Keratinocyte (primary cell): Measurements from ENCODE around the gene DMPK. TPM values are rescaled to one million over a fixed set of nuclear protein-coding genes. Genes with fewer than 3 reads are reported as not detected.
A peak's percentile ranks its signal among the peaks of the same experiment; 100 is the strongest.

Experiments
- DNase-seq: peaks from one replicate; pipeline ENCODE4 v3.0.0-alpha.2; 2011; ENCODE audit warnings: low read depth, missing footprints, low spot score
- FAIRE-seq: peaks from 2 replicates; lab custom pipeline; 2011; peaks lifted over from hg19 to GRCh38; lab: Jason Lieb, UNC
- H2AFZ ChIP-seq: 2 replicates; pipeline ENCODE4 v1.6.0; 2012; ENCODE audit warnings: low read length, control low read depth, inconsistent platforms; ENCODE audit not compliant: control insufficient read depth
- H3K27ac ChIP-seq: 2 replicates; pipeline ENCODE4 v1.5.1; 2011; ENCODE audit warnings: low read length; ENCODE audit not compliant: control insufficient read depth, insufficient read depth
- H3K27me3 ChIP-seq: 3 replicates; pipeline ENCODE4 v1.6.0; 2011; ENCODE audit warnings: low read length; ENCODE audit not compliant: control insufficient read depth, insufficient read depth; ENCODE audit errors: extremely low read depth
- H3K36me3 ChIP-seq, 2 experiments: 2 replicates in 1 of 2; 3 replicates in 1 of 2; pipeline ENCODE4 v1.5.1; 2011; ENCODE audit warnings: low read length in 2 of 2, mild to moderate bottlenecking in 1 of 2; ENCODE audit not compliant: control insufficient read depth in 2 of 2, insufficient read depth in 2 of 2; ENCODE audit errors: extremely low read depth in 1 of 2
- H3K4me1 ChIP-seq: 3 replicates; pipeline ENCODE4 v1.5.1; 2011; ENCODE audit warnings: low read length; ENCODE audit not compliant: control insufficient read depth, insufficient read depth; ENCODE audit errors: extremely low read depth
- H3K4me2 ChIP-seq: 3 replicates; pipeline ENCODE4 v1.6.0; 2011; ENCODE audit warnings: low read depth, low read length; ENCODE audit not compliant: control insufficient read depth, insufficient read depth; ENCODE audit errors: extremely low read depth
- H3K4me3 ChIP-seq, 3 experiments: fragments of 200-600 bp in 1 of 3; sonication (generic) in 1 of 3; 2 replicates in 2 of 3; 3 replicates in 1 of 3; pipeline ENCODE4 v1.5.1; 2011 to 2016; ENCODE audit warnings: low read length in 3 of 3, mild to moderate bottlenecking in 3 of 3, control low read depth in 2 of 3, inconsistent platforms in 1 of 3, low read depth in 1 of 3, mixed read lengths in 1 of 3, mixed run types in 1 of 3, moderate library complexity in 1 of 3; ENCODE audit not compliant: control insufficient read depth in 2 of 3, insufficient read depth in 2 of 3; ENCODE audit errors: extremely low read depth in 1 of 3
- H3K79me2 ChIP-seq: 2 replicates; pipeline ENCODE4 v1.6.0; 2012; ENCODE audit warnings: low read length; ENCODE audit not compliant: control insufficient read depth, insufficient read depth
- H3K9ac ChIP-seq: 3 replicates; pipeline ENCODE4 v1.6.0; 2011; ENCODE audit warnings: low read length; ENCODE audit not compliant: control insufficient read depth, insufficient read depth; ENCODE audit errors: extremely low read depth
- H3K9me1 ChIP-seq: 3 replicates; pipeline ENCODE4 v1.6.0; 2011; ENCODE audit warnings: low read length; ENCODE audit not compliant: control insufficient read depth, insufficient read depth; ENCODE audit errors: extremely low read depth
- H3K9me3 ChIP-seq: 2 replicates; pipeline ENCODE4 v1.5.1; 2012; ENCODE audit warnings: low read depth, low read length; ENCODE audit not compliant: control insufficient read depth
- H4K20me1 ChIP-seq: 3 replicates; pipeline ENCODE4 v1.6.0; 2011; ENCODE audit warnings: low read length; ENCODE audit not compliant: control insufficient read depth, insufficient read depth; ENCODE audit errors: extremely low read depth
- CTCF ChIP-seq, 3 experiments: IDR thresholded peaks in 1 of 3; conservative IDR thresholded peaks in 1 of 3; optimal IDR thresholded peaks in 1 of 3; 2 replicates in 2 of 3; 3 replicates in 1 of 3; pipeline versions ENCODE3 to v1.5.1; 2011; ENCODE audit warnings: low read length in 3 of 3, mild to moderate bottlenecking in 3 of 3, moderate library complexity in 2 of 3, control low read depth in 1 of 3, inconsistent platforms in 1 of 3; ENCODE audit not compliant: insufficient read depth in 2 of 3; ENCODE audit errors: extremely low read depth in 1 of 3
- EZH2 ChIP-seq: IDR thresholded peaks from one replicate; pipeline ENCODE4 v1.6.1; 2012; ENCODE audit warnings: inconsistent platforms, mild to moderate bottlenecking, low read length, moderate library complexity
- dilution Hi-C: fragments of 300-500 bp; cut with MboI; formaldehyde crosslinking; loops from one replicate; pipeline ENCODE4 v1.7.0; 2020; ENCODE audit warnings: low sequenced_read_pairs; ENCODE audit not compliant: extremely low pct_ligation_motif_present
- polyA plus RNA-seq, 5 experiments: library from polyadenylated mRNA; depleted of rRNA in 3 of 5; stranded (reverse) in 3 of 5; stranded (forward) in 1 of 5; unstranded in 1 of 5; fragments of >200 nt; gene quantifications; 1 replicate in 1 of 5; 2 replicates in 3 of 5; 3 replicates in 1 of 5; pipeline versions ENCODE4 v1.2.1 to v1.2.3, GENCODE V29; 2011 to 2012; ENCODE audit warnings: missing spikeins in 2 of 5, low read depth in 1 of 5, low replicate concordance in 1 of 5

DMPK gene
- polyA plus RNA-seq, 1 donor (not counting 4 experiments of a cell fraction or from before 2014, with no cell fraction given), result 7.0 TPM

DNA sequence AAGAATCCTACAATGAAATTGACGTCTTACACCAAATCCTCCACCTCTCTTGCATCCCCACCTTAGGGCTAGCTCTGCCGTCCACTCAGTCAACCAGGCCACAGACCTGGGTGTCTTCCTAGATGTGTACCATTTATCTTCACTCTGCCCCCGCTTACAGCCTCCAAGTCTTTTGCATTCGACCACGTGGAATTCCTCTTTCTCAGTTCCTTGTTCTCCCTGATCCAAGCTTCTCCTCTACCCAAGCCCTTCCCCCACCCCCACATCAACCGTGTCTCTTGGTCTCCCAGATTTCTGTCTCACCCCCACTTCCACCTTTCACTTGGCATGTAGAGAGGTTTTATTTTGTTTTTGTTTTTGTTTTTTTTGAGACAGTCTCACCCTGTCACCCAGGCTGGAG is 11.6 kb upstream of the DMPK start:
- H3K9ac ChIP-seq, result no peak overlapping the region
- H3K27me3 ChIP-seq, result no peaks in the 10 kb centered on the region
- H3K4me2 ChIP-seq, result no peak overlapping the region
- no peak for DNase-seq
- H3K36me3 ChIP-seq, result peaks cover 2 to 14% of the 10 kb centered on the region in 2 experiments
- H3K79me2 ChIP-seq, result peaks cover 19% of the 10 kb centered on the region
- dilution Hi-C loops, result no loop called here
- H3K4me1 ChIP-seq, result peaks cover 10% of the 10 kb centered on the region
- H3K9me1 ChIP-seq, result no peaks in the 10 kb centered on the region
- H3K27ac ChIP-seq, result no peak overlapping the region
- no peaks in the 10 kb centered on the region for H3K9me3 ChIP-seq
- no peaks in the 10 kb centered on the region for H4K20me1 ChIP-seq
- H2AFZ ChIP-seq, result no peak overlapping the region
- no peak overlapping the region for H3K4me3 ChIP-seq
- no peak for TF ChIP-seq EZH2
- no peak for TF ChIP-seq CTCF (optimal IDR thresholded peaks at IDR 0.05 in 1 of 3, IDR thresholded peaks at IDR 0.05 in 1 of 3, conservative IDR thresholded peaks at IDR 0.05 in 1 of 3; ENCODE audit: extremely low read depth in 1 of 3, insufficient read depth in 2 of 3, low read length in 3 of 3)
- FAIRE-seq, result no peak

DNA sequence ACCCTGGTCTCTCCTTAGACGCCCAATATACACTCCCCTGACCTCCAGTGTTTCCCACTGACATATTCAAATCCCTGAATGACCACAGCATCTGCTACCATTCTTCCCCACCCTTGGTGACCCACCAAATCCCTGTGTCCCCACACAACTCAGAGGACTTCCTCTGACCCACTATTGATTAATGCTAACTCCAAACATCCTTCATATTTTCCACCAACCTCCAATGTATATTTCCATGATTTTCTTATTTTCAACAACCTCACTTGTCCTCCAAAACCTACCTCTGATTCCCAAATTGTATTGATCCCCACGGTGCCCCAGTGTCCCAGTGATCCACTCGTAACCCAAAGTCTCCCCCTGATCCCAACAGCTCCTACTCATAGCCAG is 10.9 kb upstream of the DMPK start:
- Histone ChIP-seq H3K4me1 (peaks cover 9% of the 10 kb centered on the region), H3K4me3 (no peak overlapping the region), H3K36me3 (peaks cover 2 to 17% of the 10 kb centered on the region in 2 experiments), H3K27me3 (no peaks in the 10 kb centered on the region), H3K79me2 (peaks cover 19% of the 10 kb centered on the region), H3K27ac (peak overlapping the region; percentile 17), H2AFZ (no peak overlapping the region), H3K9ac (no peak overlapping the region), H3K9me1 (no peaks in the 10 kb centered on the region), H3K4me2 (no peak overlapping the region), H3K9me3 (no peaks in the 10 kb centered on the region), H4K20me1 (no peaks in the 10 kb centered on the region)
- no peak for FAIRE-seq
- dilution Hi-C loops, result no loop called here
- no peak for TF ChIP-seq EZH2
- no peak for DNase-seq
